HEK293 (cell line): ENCODE results near the gene CP.

ENCODE experiments used
- CTCF ChIA-PET: fragments of 350-600 bp; formaldehyde crosslinking; extraction: SDS; loops from one replicate; lab custom pipeline; 2021; ENCODE audit warnings: antibody characterized with exemption; lab: Yijun Ruan, JAX
- POLR2A ChIA-PET: fragments of 300-600 bp; formaldehyde crosslinking; extraction: SDS; loops from one replicate; lab custom pipeline; 2020; ENCODE audit warnings: antibody characterized with exemption, inconsistent platforms; lab: Yijun Ruan, JAX
- H3K27ac ChIP-seq: fragments of 200-500 bp; sonication (Bioruptor generic); 2 replicates; pipeline ENCODE4 v1.5.1; 2014; ENCODE audit warnings: low read depth, low read length, control low read depth, inconsistent platforms; ENCODE audit errors: extremely low read depth
- H3K36me3 ChIP-seq, 2 experiments: fragments of 200-500 bp in 1 of 2; sonication (Bioruptor generic) in 1 of 2; 1 replicate in 1 of 2; 2 replicates in 1 of 2; pipeline ENCODE4 v1.5.1; 2014 to 2017; ENCODE audit warnings: inconsistent platforms in 2 of 2, low read length in 2 of 2; ENCODE audit not compliant: control insufficient read depth in 2 of 2, insufficient read depth in 1 of 2
- H3K4me1 ChIP-seq: fragments of 200-500 bp; sonication (Bioruptor generic); 2 replicates; pipeline ENCODE4 v1.5.1; 2014; ENCODE audit warnings: mild to moderate bottlenecking, low read length, inconsistent platforms; ENCODE audit not compliant: control insufficient read depth, insufficient read depth
- H3K4me3 ChIP-seq: 2 replicates; pipeline ENCODE4 v1.5.1; 2011; ENCODE audit warnings: low read depth, mild to moderate bottlenecking, control low read depth, low read length, moderate library complexity
- H3K9me3 ChIP-seq: fragments of 200-500 bp; sonication (Bioruptor generic); 2 replicates; pipeline ENCODE4 v1.5.1; 2014; ENCODE audit warnings: low read depth, low read length, inconsistent platforms; ENCODE audit not compliant: control insufficient read depth, insufficient read depth
- BCL11B ChIP-seq: fragments of 450-650 bp; formaldehyde crosslinking; IDR thresholded peaks from 2 replicates; pipeline ENCODE4 v1.5.1; 2016; ENCODE audit warnings: low read depth, missing biosample characterization, missing genetic modification characterization
- GFI1B ChIP-seq: fragments of 450-650 bp; formaldehyde crosslinking; IDR thresholded peaks from 2 replicates; pipeline ENCODE4 v1.5.1; 2016; ENCODE audit warnings: missing biosample characterization, missing genetic modification characterization
- MZF1 ChIP-seq: fragments of 450-650 bp; formaldehyde crosslinking; IDR thresholded peaks from 2 replicates; pipeline ENCODE4 v1.5.1; 2017; ENCODE audit warnings: missing biosample characterization, missing genetic modification characterization, borderline replicate concordance
- OVOL3 ChIP-seq: fragments of 450-650 bp; formaldehyde crosslinking; IDR thresholded peaks from 2 replicates; pipeline ENCODE4 v1.5.1; 2016; ENCODE audit warnings: missing biosample characterization, missing genetic modification characterization
- PATZ1 ChIP-seq: fragments of 450-650 bp; formaldehyde crosslinking; IDR thresholded peaks from 2 replicates; pipeline ENCODE4 v1.5.1; 2016; ENCODE audit warnings: missing biosample characterization, missing genetic modification characterization
- PRDM1 ChIP-seq: fragments of 450-650 bp; formaldehyde crosslinking; IDR thresholded peaks from 2 replicates; pipeline ENCODE4; 2016; ENCODE audit warnings: missing biosample characterization, missing genetic modification characterization
- SETDB1 ChIP-seq: IDR thresholded peaks from one replicate; pipeline ENCODE4 v1.6.1; 2017; ENCODE audit warnings: mild to moderate bottlenecking, low read length, moderate library complexity, mixed read lengths; ENCODE audit not compliant: insufficient read length
- YY2 ChIP-seq: fragments of 450-650 bp; formaldehyde crosslinking; IDR thresholded peaks from 2 replicates; pipeline ENCODE4 v1.5.1; 2016; ENCODE audit warnings: missing biosample characterization, missing genetic modification characterization
- ZBTB44 ChIP-seq: fragments of 450-650 bp; IDR thresholded peaks from 2 replicates; pipeline ENCODE4 v1.5.1; 2018; ENCODE audit warnings: missing biosample characterization, mild to moderate bottlenecking, missing genetic modification characterization
- ZBTB6 ChIP-seq: fragments of 450-650 bp; formaldehyde crosslinking; IDR thresholded peaks from 2 replicates; pipeline ENCODE4 v1.5.1; 2017; ENCODE audit warnings: missing biosample characterization, missing genetic modification characterization
- ZBTB8A ChIP-seq: fragments of 450-650 bp; formaldehyde crosslinking; IDR thresholded peaks from 2 replicates; pipeline ENCODE4 v1.5.1; 2016; ENCODE audit warnings: missing biosample characterization, missing genetic modification characterization
- ZNF157 ChIP-seq: fragments of 450-650 bp; formaldehyde crosslinking; IDR thresholded peaks from 2 replicates; pipeline ENCODE4 v1.5.1; 2016; ENCODE audit warnings: missing biosample characterization, missing genetic modification characterization
- ZNF16 ChIP-seq: fragments of 450-650 bp; formaldehyde crosslinking; IDR thresholded peaks from 2 replicates; pipeline ENCODE4 v1.5.1; 2016; ENCODE audit warnings: low read depth, missing biosample characterization, missing genetic modification characterization
- ZNF2 ChIP-seq: fragments of 450-650 bp; formaldehyde crosslinking; IDR thresholded peaks from 2 replicates; pipeline ENCODE4 v1.5.1; 2016; ENCODE audit warnings: missing biosample characterization, missing genetic modification characterization
- ZNF473 ChIP-seq: fragments of 450-650 bp; formaldehyde crosslinking; IDR thresholded peaks from 2 replicates; pipeline ENCODE4 v1.5.1; 2017; ENCODE audit warnings: missing biosample characterization, missing genetic modification characterization
- ZNF510 ChIP-seq: fragments of 450-650 bp; formaldehyde crosslinking; IDR thresholded peaks from 2 replicates; pipeline ENCODE4 v1.5.1; 2018; ENCODE audit warnings: mild to moderate bottlenecking, missing genetic modification characterization, missing biosample characterization; ENCODE audit not compliant: insufficient replicate concordance
- ZNF549 ChIP-seq: fragments of 450-650 bp; IDR thresholded peaks from 2 replicates; pipeline ENCODE4 v1.5.1; 2018; ENCODE audit warnings: missing biosample characterization, missing genetic modification characterization, mild to moderate bottlenecking, inconsistent platforms, moderate library complexity
- ZNF561 ChIP-seq: fragments of 450-650 bp; IDR thresholded peaks from 2 replicates; pipeline ENCODE4 v1.5.1; 2018; ENCODE audit warnings: missing biosample characterization, missing genetic modification characterization, borderline replicate concordance
- ZNF677 ChIP-seq: fragments of 450-650 bp; IDR thresholded peaks from 2 replicates; pipeline ENCODE4 v1.5.0; 2018; ENCODE audit warnings: missing biosample characterization, mild to moderate bottlenecking, missing genetic modification characterization, moderate library complexity
- ZNF76 ChIP-seq: fragments of 450-650 bp; formaldehyde crosslinking; IDR thresholded peaks from 2 replicates; pipeline ENCODE4; 2016; ENCODE audit warnings: low read depth, missing biosample characterization, missing genetic modification characterization, borderline replicate concordance
- ZSCAN18 ChIP-seq: fragments of 450-650 bp; formaldehyde crosslinking; IDR thresholded peaks from 2 replicates; pipeline ENCODE4 v1.5.1; 2016; ENCODE audit warnings: missing biosample characterization, missing genetic modification characterization

CP gene

GRCh38 chr3:149267565-149267964 lies 45.9 kb upstream of the CP start:
- ChIA-PET CTCF (interaction anchor here (0.7 to 1.2 kb wide), 2 partner anchors 147 to 340 kb away, joined by 3 to 4 read pairs; no protein-coding TSS in a partner anchor), POLR2A (no interaction called here)
- H3K27ac ChIP-seq, result no peak overlapping the region
- no peaks in the 10 kb centered on the region for H3K4me1 ChIP-seq
- H3K9me3 ChIP-seq, result no peaks in the 10 kb centered on the region
- no peak overlapping the region for H3K4me3 ChIP-seq
- H3K36me3 ChIP-seq, result no peaks in the 10 kb centered on the region
- TF ChIP-seq MZF1 (tag by site-specific recombination), result no peak
- no peak for TF ChIP-seq OVOL3 (tag by site-specific recombination)
- TF ChIP-seq PATZ1, result no peak
- TF ChIP-seq ZNF16 (tag by site-specific recombination), result no peak
- no peak for TF ChIP-seq ZNF677
- no peak for TF ChIP-seq ZNF561
- no peak for TF ChIP-seq ZNF510
- TF ChIP-seq ZBTB44 (tag by site-specific recombination), result no peak

GRCh38 chr3:149266736-149267135 lies 45.1 kb upstream of the CP start:
- H3K36me3 ChIP-seq, result no peaks in the 10 kb centered on the region
- ChIA-PET CTCF (no interaction called here), POLR2A (no interaction called here)
- no peaks in the 10 kb centered on the region for H3K4me1 ChIP-seq
- no peak for TF ChIP-seq ZNF2 (tag by site-specific recombination)
- no peak for TF ChIP-seq GFI1B (tag by site-specific recombination)
- TF ChIP-seq PRDM1 (tag by site-specific recombination), result no peak
- TF ChIP-seq SETDB1, result no peak
- no peak for TF ChIP-seq ZNF157 (tag by site-specific recombination)
- TF ChIP-seq ZNF473 (tag by site-specific recombination), result no peak
- no peak for TF ChIP-seq ZBTB8A
- no peak for TF ChIP-seq YY2 (tag by site-specific recombination)
- no peak for TF ChIP-seq ZSCAN18
- TF ChIP-seq ZNF76 (tag by site-specific recombination), result no peak
- no peak for TF ChIP-seq BCL11B
- no peak overlapping the region for H3K4me3 ChIP-seq
- H3K9me3 ChIP-seq, result no peaks in the 10 kb centered on the region
- no peak overlapping the region for H3K27ac ChIP-seq

GRCh38 chr3:149263856-149264255 lies 42.2 kb upstream of the CP start:
- no peaks in the 10 kb centered on the region for H3K9me3 ChIP-seq
- no peak overlapping the region for H3K27ac ChIP-seq
- H3K36me3 ChIP-seq, result no peaks in the 10 kb centered on the region
- TF ChIP-seq ZBTB6 (tag by site-specific recombination), result no peak
- no peak for TF ChIP-seq ZNF76 (tag by site-specific recombination)
- TF ChIP-seq ZNF549 (tag by site-specific recombination), result no peak
- TF ChIP-seq, all 188 proteins: peak for 0
- CTCF ChIA-PET, result interaction anchor here (1.0 kb wide), 1 partner anchor 144 kb away, joined by 3 read pairs; no protein-coding TSS in a partner anchor
- Histone ChIP-seq H3K4me1 (no peaks in the 10 kb centered on the region), H3K4me3 (no peak overlapping the region)
- POLR2A ChIA-PET, result no interaction called here
